ENCODE results near the gene ATXN7.

The ATXN7 gene

DNA sequence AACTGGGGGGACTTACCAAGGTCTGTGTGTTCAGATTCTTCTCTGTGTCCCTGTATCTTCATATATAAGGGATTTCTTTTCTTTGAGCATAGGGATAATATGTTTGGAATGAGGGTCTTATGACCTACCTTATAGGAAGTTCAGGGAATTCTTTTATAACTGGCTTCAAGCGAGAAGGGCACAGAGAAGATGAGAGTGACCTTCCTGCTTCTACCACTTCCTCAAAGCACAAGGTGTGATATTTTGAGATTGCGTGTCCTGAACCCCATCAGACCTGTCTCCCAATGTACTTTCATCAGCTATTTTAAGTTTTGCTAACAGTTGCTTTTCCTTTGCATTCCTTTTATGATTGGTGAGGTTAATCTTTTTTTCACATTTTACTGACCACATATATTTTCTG lies 162.7 kb downstream of the ATXN7 start:
- no peak for DNase-seq

- no peak for DNase-seq
These were observed 164.0 kb downstream of the ATXN7 start for GRCh38 chr3:64027658-64028057.

GRCh38 chr3:64028754-64029153 lies 165.1 kb downstream of the ATXN7 start:
- DNase-seq: no peak

DNA sequence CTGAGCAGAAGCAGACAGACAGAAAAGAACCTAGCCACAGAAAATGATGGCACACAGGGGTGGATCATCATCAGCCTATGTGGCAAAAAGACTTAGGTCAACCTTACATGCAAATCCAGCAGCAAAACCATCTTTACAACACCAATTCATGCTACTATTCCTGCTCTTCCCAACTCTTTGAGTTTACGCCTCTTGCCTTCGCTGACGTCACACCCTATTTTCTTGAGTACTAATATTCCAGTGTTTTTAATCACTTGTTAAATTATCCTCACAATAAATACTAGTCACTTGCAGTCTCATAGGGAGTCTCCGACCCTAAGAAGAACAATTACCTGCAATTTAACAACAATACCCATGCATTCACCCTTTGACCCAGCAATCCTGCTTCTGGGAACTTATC lies 165.6 kb downstream of the ATXN7 start:
- DNase-seq: no peak

DNA sequence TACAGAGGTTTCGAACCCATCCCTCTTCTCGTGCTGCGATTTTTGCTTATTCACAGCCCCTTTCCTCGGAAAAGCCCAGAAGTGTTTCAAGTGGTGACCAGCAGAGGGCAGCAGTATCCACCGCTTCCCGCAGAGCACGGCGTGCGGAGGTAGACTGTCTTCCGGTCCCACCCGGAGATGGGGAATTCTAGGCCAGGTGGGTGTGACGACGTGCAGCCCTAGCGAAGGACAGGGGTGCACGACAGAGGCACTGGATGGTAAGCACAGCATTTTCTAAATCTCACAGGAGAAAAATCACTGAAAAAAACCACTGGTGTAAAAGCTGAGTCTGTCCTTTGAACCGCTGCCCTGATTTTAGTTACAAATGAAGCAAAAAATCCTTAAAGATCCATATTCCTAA lies 167.1 kb downstream of the ATXN7 start:
- peak; percentile 82 for DNase-seq

GRCh38 chr3:64031540-64032508 lies 168.2 kb downstream of the ATXN7 start:
- no peak for DNase-seq

GRCh38 chr3:64033069-64033468 lies 169.4 kb downstream of the ATXN7 start:
- no peak for DNase-seq

DNA sequence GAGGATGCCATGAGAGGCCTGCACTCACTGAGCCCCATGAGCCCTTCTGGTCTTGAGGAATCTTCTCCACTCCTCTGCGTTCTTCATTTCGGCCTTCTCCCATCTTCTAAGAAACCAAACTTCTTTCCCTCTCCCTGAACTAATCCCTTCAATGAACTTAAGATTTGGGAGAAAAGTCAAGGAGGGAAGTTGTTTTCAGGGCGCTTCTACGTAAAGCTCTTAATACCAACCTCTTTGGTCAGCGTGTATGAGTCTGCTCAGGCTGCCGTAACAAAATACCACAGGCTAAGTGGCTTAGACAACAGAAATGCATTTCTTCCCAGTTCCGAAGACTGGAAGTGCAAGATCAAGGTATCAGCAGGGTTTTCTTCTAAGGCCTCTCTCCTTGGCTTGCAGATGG lies 173.4 kb downstream of the ATXN7 start:
- no peak for DNase-seq

GRCh38 chr3:64038253-64038767 lies 174.6 kb downstream of the ATXN7 start:
- DNase-seq: no peak

- DNase-seq: no peak
These were observed 175.7 kb downstream of the ATXN7 start for GRCh38 chr3:64039332-64039731.

- no peak for DNase-seq
These were observed 176.5 kb downstream of the ATXN7 start for GRCh38 chr3:64039981-64040733.

- no peak for DNase-seq
These were observed 179.3 kb downstream of the ATXN7 start for GRCh38 chr3:64042952-64043351.

DNA sequence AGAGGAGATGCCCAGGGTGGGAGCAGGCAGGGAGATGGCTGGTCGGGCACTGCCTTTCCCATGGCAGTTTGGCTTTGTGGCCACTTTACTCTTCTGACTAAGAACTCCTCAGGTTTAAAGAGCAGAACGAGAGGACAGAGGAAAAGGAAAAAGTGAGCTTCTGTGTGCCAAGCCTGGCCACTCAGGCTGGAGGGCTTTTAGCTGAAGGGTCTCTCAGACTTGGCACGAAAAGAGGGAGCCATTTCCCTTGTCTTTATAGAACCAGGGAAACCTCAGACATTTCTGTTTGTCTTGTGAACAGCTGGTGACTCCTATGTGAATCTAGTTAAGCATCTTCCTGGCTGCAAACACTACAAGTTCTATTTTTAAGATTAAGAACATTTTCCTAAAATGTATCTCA lies 182.9 kb downstream of the ATXN7 start:
- DNase-seq: no peak

- DNase-seq: no peak
These were observed 183.4 kb downstream of the ATXN7 start for GRCh38 chr3:64046996-64047594.

DNA sequence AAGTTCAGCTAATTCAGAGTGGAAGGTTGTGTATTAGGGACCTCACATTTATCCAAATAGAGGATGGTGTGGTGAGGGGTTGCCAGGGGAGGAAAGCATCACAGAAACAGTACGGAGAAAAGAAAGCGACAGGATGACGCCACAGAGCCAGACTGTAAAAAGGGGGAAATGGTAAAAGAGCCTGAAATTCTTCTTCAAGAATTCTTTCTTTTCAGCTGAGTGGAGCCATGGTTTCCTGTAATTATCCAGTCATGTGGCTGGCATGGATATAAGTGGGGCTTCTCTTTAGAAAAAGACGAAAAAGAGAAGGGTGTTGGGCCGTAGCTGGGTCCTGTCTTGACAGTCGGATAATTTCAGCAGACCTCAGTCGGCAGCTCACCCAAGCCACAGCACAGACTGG lies 184.1 kb downstream of the ATXN7 start:
- no peak for DNase-seq

DNA sequence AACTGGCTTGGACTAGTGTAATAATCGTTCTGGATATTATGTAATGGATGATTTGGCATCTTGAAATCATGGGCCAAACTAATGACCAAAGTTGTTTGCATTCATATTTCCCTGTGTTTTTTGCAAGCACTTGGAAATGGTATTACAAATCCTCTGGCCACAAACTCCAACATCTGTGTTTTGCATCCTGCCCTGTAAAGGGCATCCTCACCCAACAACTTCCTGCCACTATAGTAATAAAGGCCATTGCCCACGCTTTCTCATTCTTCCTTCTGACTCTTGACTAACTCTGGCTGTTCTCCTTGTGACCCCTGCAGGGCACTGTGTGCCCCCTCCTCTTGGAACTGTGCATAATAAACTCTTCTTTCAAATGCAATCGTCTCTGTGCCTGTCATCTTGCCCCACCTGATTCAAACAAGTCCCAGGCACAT lies 185.0 kb downstream of the ATXN7 start:
- no peak for DNase-seq

DNA sequence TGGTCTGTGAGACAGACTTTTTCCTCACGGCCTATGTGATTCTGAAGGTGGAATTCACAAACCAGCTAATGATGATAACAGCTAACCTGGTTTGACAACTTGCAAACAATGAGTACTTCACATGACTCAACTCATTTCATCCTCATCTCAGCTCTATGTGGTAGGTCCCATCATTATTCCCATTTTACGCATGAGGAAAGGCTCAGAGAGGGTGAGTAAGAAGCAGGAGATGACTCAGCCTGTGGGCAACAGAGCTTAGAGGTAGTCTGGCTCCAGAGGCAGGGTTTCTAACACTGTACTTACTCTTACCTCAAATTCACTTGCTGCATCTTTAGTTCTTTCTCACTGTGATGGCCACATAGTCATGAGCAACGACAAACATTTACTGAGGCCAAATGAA lies 185.5 kb downstream of the ATXN7 start:
- no peak for DNase-seq

GRCh38 chr3:64049832-64050231 lies 186.2 kb downstream of the ATXN7 start:
- DNase-seq: no peak

Measured in femur (tissue), 1 donor.